Measurements from ENCODE around the gene H2AZ2.
"Not testable (repeated sequence)": the region's sequence is repeated elsewhere in the genome, so short reads cannot be mapped to it uniquely, and the experiment has no call there.

- not testable (repeated sequence) for TF ChIP-seq POLR2A, POLR2AphosphoS5, EP300 (IDR thresholded peaks at IDR 0.05)
- TF ChIP-seq, protein P1, sequence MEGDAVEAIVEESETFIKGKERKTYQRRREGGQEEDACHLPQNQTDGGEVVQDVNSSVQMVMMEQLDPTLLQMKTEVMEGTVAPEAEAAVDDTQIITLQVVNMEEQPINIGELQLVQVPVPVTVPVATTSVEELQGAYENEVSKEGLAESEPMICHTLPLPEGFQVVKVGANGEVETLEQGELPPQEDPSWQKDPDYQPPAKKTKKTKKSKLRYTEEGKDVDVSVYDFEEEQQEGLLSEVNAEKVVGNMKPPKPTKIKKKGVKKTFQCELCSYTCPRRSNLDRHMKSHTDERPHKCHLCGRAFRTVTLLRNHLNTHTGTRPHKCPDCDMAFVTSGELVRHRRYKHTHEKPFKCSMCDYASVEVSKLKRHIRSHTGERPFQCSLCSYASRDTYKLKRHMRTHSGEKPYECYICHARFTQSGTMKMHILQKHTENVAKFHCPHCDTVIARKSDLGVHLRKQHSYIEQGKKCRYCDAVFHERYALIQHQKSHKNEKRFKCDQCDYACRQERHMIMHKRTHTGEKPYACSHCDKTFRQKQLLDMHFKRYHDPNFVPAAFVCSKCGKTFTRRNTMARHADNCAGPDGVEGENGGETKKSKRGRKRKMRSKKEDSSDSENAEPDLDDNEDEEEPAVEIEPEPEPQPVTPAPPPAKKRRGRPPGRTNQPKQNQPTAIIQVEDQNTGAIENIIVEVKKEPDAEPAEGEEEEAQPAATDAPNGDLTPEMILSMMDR (IDR thresholded peaks at IDR 0.05), result not testable (repeated sequence)
Observed at GRCh38 chr7:44870336-44870735, 22.4 kb upstream of the H2AZ2 start.

All from suprapubic skin (tissue), 4 donors.